ENCODE data around the gene CNTNAP2. TPM values are rescaled to one million over a fixed set of nuclear protein-coding genes. Genes with fewer than 3 reads are reported as not detected.

Gene CNTNAP2
- total RNA-seq, 1 donor from 2014 or later, result 5.4 TPM

DNA sequence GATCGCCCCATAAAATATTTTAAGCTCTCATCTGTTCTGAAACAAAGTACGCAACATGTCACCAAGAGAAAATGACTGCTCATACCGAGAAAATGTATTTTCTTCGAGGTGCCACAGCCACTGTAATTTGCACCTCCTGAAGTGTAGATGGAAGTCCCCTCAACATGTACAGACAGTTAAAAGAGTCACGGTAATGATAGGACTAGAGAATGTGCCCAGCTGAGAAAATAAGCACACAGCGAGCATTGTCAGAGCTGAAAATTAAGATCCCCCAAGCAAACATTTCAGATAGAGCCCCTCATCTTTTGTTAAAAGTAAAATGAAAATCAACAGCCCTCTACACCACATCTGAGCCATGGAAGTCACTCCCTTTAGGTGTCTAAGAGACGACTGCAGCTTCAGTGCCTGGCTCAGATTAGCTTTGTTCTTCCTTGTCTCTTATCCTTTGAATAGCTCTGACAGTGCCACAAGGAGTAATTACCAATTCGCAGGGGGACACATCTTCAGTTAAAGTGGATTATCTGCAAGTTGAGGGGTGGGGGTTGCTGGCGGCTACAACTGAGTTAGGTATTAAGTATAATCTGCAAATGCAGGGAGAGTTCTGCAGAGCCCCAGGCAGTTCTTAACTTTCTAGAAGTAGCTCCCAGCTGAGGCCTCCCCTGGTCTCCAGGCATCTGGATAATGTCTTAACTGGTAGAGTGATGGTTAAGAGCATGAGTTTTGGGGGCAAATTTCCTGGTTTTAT is 2251.3 kb downstream of the CNTNAP2 start:
- H3K9me3 Mint-ChIP-seq (ENCODE audit: unreplicated experiment), result no peaks in the 10 kb centered on the region
- H3K36me3 Mint-ChIP-seq (ENCODE audit: low read depth, unreplicated experiment), result peaks cover 14% of the 10 kb centered on the region
- peaks cover 2% of the 10 kb centered on the region for H3K27me3 Mint-ChIP-seq (ENCODE audit: unreplicated experiment)
- no peak overlapping the region for H3K4me3 Mint-ChIP-seq (ENCODE audit: unreplicated experiment)
- TF ChIP-seq, protein P1, sequence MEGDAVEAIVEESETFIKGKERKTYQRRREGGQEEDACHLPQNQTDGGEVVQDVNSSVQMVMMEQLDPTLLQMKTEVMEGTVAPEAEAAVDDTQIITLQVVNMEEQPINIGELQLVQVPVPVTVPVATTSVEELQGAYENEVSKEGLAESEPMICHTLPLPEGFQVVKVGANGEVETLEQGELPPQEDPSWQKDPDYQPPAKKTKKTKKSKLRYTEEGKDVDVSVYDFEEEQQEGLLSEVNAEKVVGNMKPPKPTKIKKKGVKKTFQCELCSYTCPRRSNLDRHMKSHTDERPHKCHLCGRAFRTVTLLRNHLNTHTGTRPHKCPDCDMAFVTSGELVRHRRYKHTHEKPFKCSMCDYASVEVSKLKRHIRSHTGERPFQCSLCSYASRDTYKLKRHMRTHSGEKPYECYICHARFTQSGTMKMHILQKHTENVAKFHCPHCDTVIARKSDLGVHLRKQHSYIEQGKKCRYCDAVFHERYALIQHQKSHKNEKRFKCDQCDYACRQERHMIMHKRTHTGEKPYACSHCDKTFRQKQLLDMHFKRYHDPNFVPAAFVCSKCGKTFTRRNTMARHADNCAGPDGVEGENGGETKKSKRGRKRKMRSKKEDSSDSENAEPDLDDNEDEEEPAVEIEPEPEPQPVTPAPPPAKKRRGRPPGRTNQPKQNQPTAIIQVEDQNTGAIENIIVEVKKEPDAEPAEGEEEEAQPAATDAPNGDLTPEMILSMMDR (IDR thresholded peaks at IDR 0.05; ENCODE audit: unreplicated experiment), result no peak
- no peak overlapping the region for H3K27ac Mint-ChIP-seq (ENCODE audit: unreplicated experiment)
- no peaks in the 10 kb centered on the region for H3K4me1 Mint-ChIP-seq (ENCODE audit: unreplicated experiment)
- no peak for DNase-seq (ENCODE audit: low spot score)

DNA sequence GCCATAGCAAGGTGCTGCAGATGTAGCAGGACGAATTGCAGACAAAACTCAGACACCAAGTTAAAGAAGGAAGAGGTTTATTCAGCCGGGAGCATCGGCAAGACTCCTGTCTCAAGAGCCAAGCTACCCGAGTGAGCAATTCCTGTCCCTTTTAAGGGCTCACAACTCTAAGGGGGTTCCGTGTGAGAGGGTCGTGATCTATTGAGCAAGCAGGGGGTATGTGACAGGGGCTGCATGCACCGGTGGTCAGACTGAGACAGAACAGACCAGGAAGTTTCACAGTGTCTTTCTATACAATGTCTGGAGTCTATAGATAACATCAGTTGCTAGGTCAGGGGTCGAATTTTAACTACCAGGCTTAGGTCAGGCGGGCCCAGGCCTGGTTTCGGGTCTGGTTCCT is 2252.0 kb downstream of the CNTNAP2 start:
- H3K27ac Mint-ChIP-seq (ENCODE audit: unreplicated experiment), result no peak overlapping the region
- peaks cover 14% of the 10 kb centered on the region for H3K36me3 Mint-ChIP-seq (ENCODE audit: low read depth, unreplicated experiment)
- H3K9me3 Mint-ChIP-seq (ENCODE audit: unreplicated experiment), result no peaks in the 10 kb centered on the region
- no peaks in the 10 kb centered on the region for H3K4me1 Mint-ChIP-seq (ENCODE audit: unreplicated experiment)
- peaks cover 2% of the 10 kb centered on the region for H3K27me3 Mint-ChIP-seq (ENCODE audit: unreplicated experiment)
- TF ChIP-seq, protein P1 (IDR thresholded peaks at IDR 0.05; ENCODE audit: unreplicated experiment), result no peak
- DNase-seq (ENCODE audit: low spot score), result no peak
- H3K4me3 Mint-ChIP-seq (ENCODE audit: unreplicated experiment), result no peak overlapping the region

DNA sequence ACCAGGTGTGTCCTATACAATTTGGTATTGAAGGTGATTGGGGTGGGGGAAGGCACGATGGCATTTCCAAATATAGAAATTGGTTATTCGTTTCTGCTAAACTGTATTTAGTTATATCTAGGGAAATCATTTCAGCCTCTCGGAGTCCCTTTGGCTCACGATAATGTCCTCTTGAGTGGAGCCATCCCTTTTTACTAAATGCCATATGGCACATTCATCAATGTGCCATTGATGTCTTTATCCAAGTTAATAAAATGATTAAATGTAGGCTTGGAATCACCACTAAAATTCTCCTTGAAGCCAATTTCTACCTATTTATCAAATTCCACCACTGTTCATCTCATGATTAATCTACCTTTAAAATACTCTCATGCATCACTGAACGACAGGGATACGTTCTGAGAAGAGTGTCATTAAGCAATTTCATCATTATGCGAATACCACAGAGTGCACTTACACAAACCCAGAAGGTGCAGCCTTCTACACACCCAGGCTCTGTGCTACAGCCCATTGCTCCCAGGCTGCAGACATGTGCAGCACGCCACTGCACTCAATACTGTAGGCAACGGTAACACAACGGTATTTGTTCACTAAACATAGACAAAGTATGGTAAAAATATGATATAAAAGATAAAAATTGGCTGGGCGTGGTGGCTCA is 2254.8 kb downstream of the CNTNAP2 start:
- DNase-seq (ENCODE audit: low spot score), result no peak
- Mint-ChIP-seq H3K9me3 (ENCODE audit: unreplicated experiment) (no peaks in the 10 kb centered on the region), H3K27me3 (ENCODE audit: unreplicated experiment) (no peaks in the 10 kb centered on the region), H3K4me1 (ENCODE audit: unreplicated experiment) (no peaks in the 10 kb centered on the region), H3K36me3 (ENCODE audit: low read depth, unreplicated experiment) (peaks cover 8% of the 10 kb centered on the region), H3K27ac (ENCODE audit: unreplicated experiment) (no peak overlapping the region), H3K4me3 (ENCODE audit: unreplicated experiment) (no peak overlapping the region)
- TF ChIP-seq, protein P1 (IDR thresholded peaks at IDR 0.05; ENCODE audit: unreplicated experiment), result no peak

DNA sequence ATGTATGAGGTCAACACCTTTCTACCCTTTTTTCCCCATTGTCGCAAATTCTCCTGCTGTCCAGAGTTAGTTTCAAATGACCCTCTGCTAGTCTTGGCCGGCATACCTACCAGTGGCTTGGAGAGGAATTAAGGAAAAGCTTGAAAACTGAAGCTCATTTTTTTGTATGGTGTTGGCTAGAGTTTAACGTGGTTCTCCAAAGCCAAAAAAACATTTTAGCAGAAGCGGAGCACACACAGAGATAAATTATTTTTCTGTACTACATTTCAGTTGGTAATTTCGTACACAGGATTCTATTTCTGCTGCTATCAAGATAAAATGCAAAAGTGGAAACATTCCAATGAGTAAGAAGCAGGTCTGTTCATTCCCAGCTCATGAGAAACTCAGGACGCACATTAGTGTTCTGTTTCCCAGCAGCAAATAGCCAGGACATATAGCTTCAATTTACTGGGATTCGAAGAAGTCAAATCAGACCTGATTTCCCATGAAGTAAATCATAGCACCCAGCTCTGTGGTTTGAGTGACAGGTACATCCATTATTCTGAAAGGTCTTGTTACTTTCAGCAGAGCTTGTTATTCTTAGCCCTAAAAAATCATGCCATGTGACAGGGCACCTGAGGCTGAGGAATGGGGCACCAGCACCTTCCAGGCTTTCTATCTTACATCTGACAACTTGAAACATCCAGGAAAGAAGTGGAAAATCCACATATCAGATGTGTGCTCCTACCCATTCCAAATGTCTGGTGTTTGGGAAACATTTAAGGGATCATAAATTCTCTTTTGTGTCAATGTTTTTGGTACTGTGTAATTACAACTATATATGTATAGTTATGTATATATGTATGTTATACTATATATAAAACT is 2258.0 kb downstream of the CNTNAP2 start:
- no peak overlapping the region for H3K27ac Mint-ChIP-seq (ENCODE audit: unreplicated experiment)
- no peaks in the 10 kb centered on the region for H3K27me3 Mint-ChIP-seq (ENCODE audit: unreplicated experiment)
- DNase-seq (ENCODE audit: low spot score), result no peak
- H3K4me1 Mint-ChIP-seq (ENCODE audit: unreplicated experiment), result no peaks in the 10 kb centered on the region
- TF ChIP-seq, protein P1 (IDR thresholded peaks at IDR 0.05; ENCODE audit: unreplicated experiment), result no peak
- H3K4me3 Mint-ChIP-seq (ENCODE audit: unreplicated experiment), result no peak overlapping the region
- no peaks in the 10 kb centered on the region for H3K9me3 Mint-ChIP-seq (ENCODE audit: unreplicated experiment)
- H3K36me3 Mint-ChIP-seq (ENCODE audit: low read depth, unreplicated experiment), result no peaks in the 10 kb centered on the region
